HEK293 (cell line): Measurements from ENCODE around the gene CDRT15L2.
"Not testable (repeated sequence)": the region's sequence is repeated elsewhere in the genome, so short reads cannot be mapped to it uniquely, and the experiment has no call there.

Experiments used
- CTCF ChIA-PET: fragments of 350-600 bp; formaldehyde crosslinking; extraction: SDS; loops from one replicate; lab custom pipeline; 2021; ENCODE audit warnings: antibody characterized with exemption; lab: Yijun Ruan, JAX
- POLR2A ChIA-PET: fragments of 300-600 bp; formaldehyde crosslinking; extraction: SDS; loops from one replicate; lab custom pipeline; 2020; ENCODE audit warnings: antibody characterized with exemption, inconsistent platforms; lab: Yijun Ruan, JAX
- H3K27ac ChIP-seq: fragments of 200-500 bp; sonication (Bioruptor generic); 2 replicates; pipeline ENCODE4 v1.5.1; 2014; ENCODE audit warnings: low read depth, low read length, control low read depth, inconsistent platforms; ENCODE audit errors: extremely low read depth
- H3K36me3 ChIP-seq, 2 experiments: fragments of 200-500 bp in 1 of 2; sonication (Bioruptor generic) in 1 of 2; 1 replicate in 1 of 2; 2 replicates in 1 of 2; pipeline ENCODE4 v1.5.1; 2014 to 2017; ENCODE audit warnings: inconsistent platforms in 2 of 2, low read length in 2 of 2; ENCODE audit not compliant: control insufficient read depth in 2 of 2, insufficient read depth in 1 of 2
- H3K4me1 ChIP-seq: fragments of 200-500 bp; sonication (Bioruptor generic); 2 replicates; pipeline ENCODE4 v1.5.1; 2014; ENCODE audit warnings: mild to moderate bottlenecking, low read length, inconsistent platforms; ENCODE audit not compliant: control insufficient read depth, insufficient read depth
- H3K4me3 ChIP-seq: 2 replicates; pipeline ENCODE4 v1.5.1; 2011; ENCODE audit warnings: low read depth, mild to moderate bottlenecking, control low read depth, low read length, moderate library complexity
- H3K9me3 ChIP-seq: fragments of 200-500 bp; sonication (Bioruptor generic); 2 replicates; pipeline ENCODE4 v1.5.1; 2014; ENCODE audit warnings: low read depth, low read length, inconsistent platforms; ENCODE audit not compliant: control insufficient read depth, insufficient read depth

The CDRT15L2 gene

DNA sequence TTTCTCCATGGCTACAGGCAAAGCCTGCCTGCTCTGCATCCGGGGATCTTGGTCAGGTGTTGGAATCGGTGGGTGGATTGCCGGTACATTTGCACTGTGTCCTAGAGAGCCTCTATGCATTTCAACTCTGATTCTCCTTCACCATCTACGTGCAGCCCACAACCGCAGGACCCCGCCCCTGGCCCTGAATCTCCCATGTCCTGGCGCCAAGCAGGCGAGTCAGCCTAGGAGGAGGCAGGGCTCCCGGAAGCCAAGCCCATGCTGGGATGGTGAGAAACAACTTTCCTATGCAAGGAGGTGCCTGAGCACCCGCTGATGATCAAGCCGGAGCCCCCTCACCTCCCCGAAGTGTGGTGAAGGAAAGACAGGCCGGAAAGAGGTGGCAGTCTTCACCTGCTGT, 7.9 kb upstream of the CDRT15L2 start:
- H3K4me1 ChIP-seq, H3K27ac ChIP-seq, H3K9me3 ChIP-seq, H3K4me3 ChIP-seq, CTCF ChIA-PET, POLR2A ChIA-PET, H3K36me3 ChIP-seq: not testable (repeated sequence)

DNA sequence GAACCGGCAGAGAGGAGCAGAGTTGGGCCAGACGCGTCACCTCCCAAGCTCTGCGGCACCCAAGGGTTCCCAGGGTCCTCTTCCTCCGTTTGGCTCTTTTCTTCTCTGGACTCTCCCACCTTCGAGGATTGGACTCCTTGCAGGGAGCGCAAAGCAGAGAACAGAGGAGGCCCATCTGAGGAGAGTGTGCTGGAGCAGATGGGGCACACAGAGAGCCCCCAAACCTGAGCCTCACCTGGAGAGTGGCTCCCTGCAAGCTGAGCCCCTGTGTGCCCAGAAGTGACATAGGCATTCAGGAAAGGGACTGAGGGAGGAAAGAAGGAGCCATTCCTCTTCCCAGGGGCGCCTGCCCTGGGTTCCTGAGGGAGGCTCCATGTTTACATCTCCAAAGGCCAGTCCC, 6.3 kb upstream of the CDRT15L2 start:
- CTCF ChIA-PET, H3K36me3 ChIP-seq, POLR2A ChIA-PET, H3K27ac ChIP-seq, H3K9me3 ChIP-seq, H3K4me1 ChIP-seq, H3K4me3 ChIP-seq: not testable (repeated sequence)

DNA sequence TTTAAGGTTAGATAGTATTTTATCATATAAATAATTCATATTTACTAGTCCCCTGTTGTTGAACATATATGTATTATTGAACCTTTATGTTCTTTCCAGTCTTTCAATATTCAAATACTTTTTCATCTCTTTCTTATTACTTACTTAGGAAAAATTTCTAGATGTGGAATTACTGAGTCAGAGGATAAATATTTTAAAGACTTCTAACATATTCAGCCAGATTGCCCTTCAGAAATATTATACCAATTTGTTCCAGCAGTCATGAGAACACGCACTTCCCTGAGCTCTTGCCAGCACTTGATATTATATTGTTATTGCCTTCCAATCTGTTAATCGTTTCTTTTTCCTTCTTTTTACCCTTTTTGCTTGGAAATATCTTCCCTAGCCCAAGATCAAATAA, 4.5 kb upstream of the CDRT15L2 start:
- H3K4me1 ChIP-seq, H3K27ac ChIP-seq, H3K36me3 ChIP-seq, H3K9me3 ChIP-seq, POLR2A ChIA-PET, H3K4me3 ChIP-seq, CTCF ChIA-PET: not testable (repeated sequence)

DNA sequence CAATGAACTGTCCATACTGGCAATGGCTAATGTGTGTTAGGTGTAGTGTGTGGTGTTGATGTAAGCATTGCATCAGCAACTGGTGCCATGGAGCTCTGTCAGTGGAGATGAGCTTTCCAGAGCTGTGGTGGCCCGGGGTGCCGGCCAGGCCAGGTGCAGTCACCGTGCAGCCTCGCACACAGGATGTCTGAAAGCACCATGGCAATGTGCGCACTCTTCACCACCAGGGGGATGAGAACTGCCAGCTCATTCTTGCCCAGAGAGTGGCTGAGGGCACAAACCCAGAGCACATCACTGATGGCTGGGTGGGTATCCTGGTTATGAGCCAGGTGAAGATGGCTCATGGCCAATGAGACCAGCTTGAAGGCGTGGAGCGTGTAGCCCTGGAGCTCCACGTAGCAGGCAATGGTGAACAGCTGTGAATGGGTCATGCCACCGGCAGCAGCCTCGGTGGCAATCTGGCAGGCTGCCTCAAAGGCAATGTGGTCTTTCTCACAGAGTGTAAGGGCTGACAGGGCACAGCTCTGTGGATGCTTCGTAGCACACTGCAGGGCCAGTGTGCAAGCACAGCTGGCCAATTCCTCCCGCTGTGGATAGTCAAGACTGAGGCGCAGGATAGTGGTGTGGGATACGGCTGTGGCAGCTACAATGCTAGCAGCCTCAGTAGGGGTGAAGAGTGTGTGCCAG, 4.5 kb downstream of the CDRT15L2 start:
- H3K9me3 ChIP-seq, H3K36me3 ChIP-seq, H3K4me3 ChIP-seq, H3K27ac ChIP-seq, POLR2A ChIA-PET, H3K4me1 ChIP-seq, CTCF ChIA-PET: not testable (repeated sequence)

- H3K36me3 ChIP-seq, POLR2A ChIA-PET, CTCF ChIA-PET, H3K27ac ChIP-seq, H3K9me3 ChIP-seq, H3K4me1 ChIP-seq, H3K4me3 ChIP-seq: not testable (repeated sequence)
These were observed 9.4 kb downstream of the CDRT15L2 start for GRCh38 chr17:20588744-20589453.

GRCh38 chr17:20589454-20589810, 9.9 kb downstream of the CDRT15L2 start:
- H3K4me1 ChIP-seq, H3K4me3 ChIP-seq, CTCF ChIA-PET, POLR2A ChIA-PET, H3K36me3 ChIP-seq, H3K27ac ChIP-seq, H3K9me3 ChIP-seq: not testable (repeated sequence)

GRCh38 chr17:20591040-20591439, 11.5 kb downstream of the CDRT15L2 start:
- H3K36me3 ChIP-seq, H3K4me3 ChIP-seq, POLR2A ChIA-PET, H3K27ac ChIP-seq, H3K9me3 ChIP-seq, H3K4me1 ChIP-seq, CTCF ChIA-PET: not testable (repeated sequence)

GRCh38 chr17:20605568-20605967, 26.0 kb downstream of the CDRT15L2 start:
- H3K4me1 ChIP-seq, H3K27ac ChIP-seq, POLR2A ChIA-PET, H3K9me3 ChIP-seq, H3K4me3 ChIP-seq, CTCF ChIA-PET, H3K36me3 ChIP-seq: not testable (repeated sequence)

DNA sequence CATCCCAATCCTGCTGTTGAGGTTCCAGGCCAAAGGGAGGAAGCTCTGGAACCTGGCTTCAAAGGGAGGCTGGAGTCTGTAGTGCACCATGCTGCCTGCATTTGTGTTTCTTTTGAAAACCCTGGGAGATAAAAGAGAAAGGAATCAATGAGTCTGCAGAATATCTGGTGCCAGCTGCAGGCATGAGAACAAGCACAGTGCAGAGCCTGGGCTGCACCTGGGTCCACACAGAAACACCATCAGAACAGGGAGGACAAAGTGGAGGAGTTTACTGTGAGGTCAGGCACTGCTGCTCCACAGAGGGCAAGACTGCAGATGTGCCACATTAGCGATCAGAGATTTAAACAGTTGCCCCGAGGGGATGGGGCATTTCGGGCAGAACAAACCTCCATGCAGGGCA, 30.0 kb downstream of the CDRT15L2 start:
- H3K9me3 ChIP-seq, H3K27ac ChIP-seq, H3K36me3 ChIP-seq, H3K4me1 ChIP-seq, POLR2A ChIA-PET, H3K4me3 ChIP-seq, CTCF ChIA-PET: not testable (repeated sequence)
